SU-DHL-6 (cell line): ENCODE measurements around the gene PKP2.

Source experiments
- CTCF ChIP-seq: fragments of 200-600 bp; sonication (generic); IDR thresholded peaks from one replicate; pipeline ENCODE4 v1.5.1; 2017; ENCODE audit warnings: antibody characterized with exemption, mild to moderate bottlenecking, low read length, moderate library complexity; ENCODE audit not compliant: insufficient read depth, poor library complexity, severe bottlenecking
- EZH2phosphoT487 ChIP-seq: fragments of 200-600 bp; sonication (generic), shearing (Covaris generic); conservative IDR thresholded peaks from 2 replicates; pipeline ENCODE4 v1.6.1; 2018; ENCODE audit warnings: mild to moderate bottlenecking, antibody characterized with exemption, low read length, moderate library complexity, mixed read lengths

GRCh38 chr12:32889011-32889760, 7.4 kb downstream of the PKP2 start:
- TF ChIP-seq CTCF (no peak), EZH2phosphoT487 (no peak)
